Sigmoid colon (tissue), 7 donors: ENCODE results near the gene MRPL40. TPM values are rescaled to one million over a fixed set of nuclear protein-coding genes. Genes with fewer than 3 reads are reported as not detected.

Experiments used
- DNase-seq: peaks from one replicate; pipeline ENCODE4 v3.0.0-alpha.2; 2019
- H3K27ac ChIP-seq, 4 donors: fragments of 200-600 bp; sonication (generic); one replicate each; pipeline ENCODE4 v1.5.1; 2016 to 2019; ENCODE audit warnings: mild to moderate bottlenecking in 1 of 4
- H3K27me3 ChIP-seq, 3 donors: fragments of 200-600 bp; sonication (generic); one replicate each; pipeline ENCODE4 v1.5.1; 2019; ENCODE audit warnings: mild to moderate bottlenecking in 1 of 3
- H3K36me3 ChIP-seq, 4 donors: fragments of 200-600 bp; sonication (generic); one replicate each; pipeline ENCODE4 v1.5.1; 2016 to 2019
- H3K4me1 ChIP-seq, 4 donors: fragments of 200-600 bp; sonication (generic); one replicate each; pipeline ENCODE4 v1.5.1; 2017 to 2019
- H3K4me3 ChIP-seq, 4 donors: fragments of 200-600 bp; sonication (generic); one replicate each; pipeline ENCODE4 v1.5.1; 2017 to 2019; ENCODE audit warnings: mild to moderate bottlenecking in 2 of 4, moderate library complexity in 1 of 4
- H3K9me3 ChIP-seq, 4 donors: fragments of 200-600 bp in 3 of 4; sonication (generic) in 3 of 4; one replicate each; pipeline versions ENCODE4 v1.5.1 to v1.6.1; 2013 to 2019
- EP300 ChIP-seq, 4 donors: sonication (generic); formaldehyde crosslinking; IDR thresholded peaks; one replicate each; pipeline ENCODE4 v1.6.1; 2017; ENCODE audit warnings: antibody characterized with exemption in 4 of 4
- POLR2A ChIP-seq, 2 donors: fragments of 450-650 bp; IDR thresholded peaks; one replicate each; pipeline ENCODE4 v1.6.1; 2016; ENCODE audit warnings: antibody characterized with exemption in 2 of 2, mild to moderate bottlenecking in 2 of 2, moderate library complexity in 2 of 2
- POLR2AphosphoS5 ChIP-seq, 4 donors: sonication (generic); formaldehyde crosslinking; IDR thresholded peaks; one replicate each; pipeline ENCODE4 v1.6.1; 2017; ENCODE audit warnings: antibody characterized with exemption in 4 of 4
- WGBS, 2 donors: extraction: QIAGEN DNeasy Blood & Tissue Kit; methylation state at CpG; one replicate each; pipeline ENCODE4 v1.1.7; 2013; 5-methylcytosine and 5-hydroxymethylcytosine counted together
- intact Hi-C: fragments of 100-400 bp; cut with DNase I; formaldehyde crosslinking; loops from one replicate; pipeline ENCODE4 v1.15.1; 2023
- polyA plus RNA-seq, 3 donors: library from polyadenylated mRNA; stranded (reverse); fragments of 200-250 nt; gene quantifications; one replicate each; pipeline ENCODE4 v1.2.3, GENCODE V29; 2013
- total RNA-seq, 4 donors: library from RNA; depleted of rRNA; stranded (reverse); fragments of >200 nt; gene quantifications; one replicate each; pipeline ENCODE4 v1.1.0, GENCODE V29; 2016
- TF ChIP-seq, protein P1 (sequence below), 4 experiments: fragments of 450-650 bp in 3 of 4; fragments of 200-600 bp in 1 of 4; IDR thresholded peaks; one replicate each; pipeline ENCODE4 v1.5.1; 2016 to 2019; ENCODE audit warnings: antibody characterized with exemption in 4 of 4, mild to moderate bottlenecking in 3 of 4, moderate library complexity in 2 of 4
- donor health status: healthy with polysubstance abuse.
- donor health status: Bipolar disorder and iron deficiency.
- donor health status: healthy.

Gene MRPL40
- total and polyA plus RNA-seq, 7 donors, result 19.5 to 32.4 (median 30.1) TPM

DNA sequence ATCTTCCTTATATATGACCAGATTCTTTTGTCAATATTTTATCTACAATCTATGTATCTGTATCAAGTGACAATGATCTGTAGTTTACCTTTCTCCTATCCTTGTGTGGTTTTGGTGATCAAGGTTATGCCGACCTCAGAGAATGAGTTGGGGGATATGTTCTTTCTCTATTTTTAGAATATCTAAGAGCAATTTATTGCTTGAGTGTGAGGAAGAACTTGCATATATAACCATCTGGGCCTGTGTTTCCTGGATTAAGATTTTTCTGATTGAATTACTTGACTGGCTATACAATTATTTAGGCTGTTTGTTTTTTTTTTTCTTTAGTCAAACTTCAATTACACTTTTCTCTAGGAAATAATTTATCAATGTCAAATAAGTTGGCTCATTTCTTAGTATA is 29.2 kb downstream of the MRPL40 start:
- TF ChIP-seq POLR2A (IDR thresholded peaks at IDR 0.05) (no peak), EP300 (IDR thresholded peaks at IDR 0.05) (no peak), POLR2AphosphoS5 (IDR thresholded peaks at IDR 0.05) (no peak)
- TF ChIP-seq, protein P1, sequence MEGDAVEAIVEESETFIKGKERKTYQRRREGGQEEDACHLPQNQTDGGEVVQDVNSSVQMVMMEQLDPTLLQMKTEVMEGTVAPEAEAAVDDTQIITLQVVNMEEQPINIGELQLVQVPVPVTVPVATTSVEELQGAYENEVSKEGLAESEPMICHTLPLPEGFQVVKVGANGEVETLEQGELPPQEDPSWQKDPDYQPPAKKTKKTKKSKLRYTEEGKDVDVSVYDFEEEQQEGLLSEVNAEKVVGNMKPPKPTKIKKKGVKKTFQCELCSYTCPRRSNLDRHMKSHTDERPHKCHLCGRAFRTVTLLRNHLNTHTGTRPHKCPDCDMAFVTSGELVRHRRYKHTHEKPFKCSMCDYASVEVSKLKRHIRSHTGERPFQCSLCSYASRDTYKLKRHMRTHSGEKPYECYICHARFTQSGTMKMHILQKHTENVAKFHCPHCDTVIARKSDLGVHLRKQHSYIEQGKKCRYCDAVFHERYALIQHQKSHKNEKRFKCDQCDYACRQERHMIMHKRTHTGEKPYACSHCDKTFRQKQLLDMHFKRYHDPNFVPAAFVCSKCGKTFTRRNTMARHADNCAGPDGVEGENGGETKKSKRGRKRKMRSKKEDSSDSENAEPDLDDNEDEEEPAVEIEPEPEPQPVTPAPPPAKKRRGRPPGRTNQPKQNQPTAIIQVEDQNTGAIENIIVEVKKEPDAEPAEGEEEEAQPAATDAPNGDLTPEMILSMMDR (IDR thresholded peaks at IDR 0.05), result no peak
- intact Hi-C loops, result no loop called here
- peaks cover 24 to 92% (median 36%) of the 10 kb centered on the region in 4 donors for H3K36me3 ChIP-seq
- H3K27ac ChIP-seq, result no peak overlapping the region
- H3K4me3 ChIP-seq, result no peak overlapping the region
- no peak for DNase-seq
- no peaks in the 10 kb centered on the region for H3K9me3 ChIP-seq
- 88 to 91% methylated on average over 1 of the region's 1 CpG for WGBS, 2 donors
- no peaks in the 10 kb centered on the region for H3K27me3 ChIP-seq
- no peaks in the 10 kb centered on the region for H3K4me1 ChIP-seq

GRCh38 chr22:19463008-19463407 is 30.7 kb downstream of the MRPL40 start:
- H3K4me3 ChIP-seq, result no peak overlapping the region
- WGBS, 2 donors, result 95 to 96% methylated on average over 1 of the region's 1 CpG
- intact Hi-C loops, result no loop called here
- no peaks in the 10 kb centered on the region for H3K27me3 ChIP-seq
- H3K4me1 ChIP-seq, result no peaks in the 10 kb centered on the region
- no peaks in the 10 kb centered on the region for H3K9me3 ChIP-seq
- TF ChIP-seq, protein P1 (IDR thresholded peaks at IDR 0.05), result no peak
- TF ChIP-seq EP300 (IDR thresholded peaks at IDR 0.05) (no peak), POLR2AphosphoS5 (IDR thresholded peaks at IDR 0.05) (no peak), POLR2A (IDR thresholded peaks at IDR 0.05) (no peak)
- no peak for DNase-seq
- peaks cover 26 to 92% (median 39%) of the 10 kb centered on the region in 4 donors for H3K36me3 ChIP-seq
- H3K27ac ChIP-seq, result no peak overlapping the region

GRCh38 chr22:19463491-19464469 is 31.4 kb downstream of the MRPL40 start:
- Histone ChIP-seq H3K4me1 (no peaks in the 10 kb centered on the region), H3K4me3 (no peak overlapping the region), H3K27me3 (no peaks in the 10 kb centered on the region), H3K27ac (no peak overlapping the region), H3K36me3 (peaks cover 33 to 92% (median 46%) of the 10 kb centered on the region in 4 donors), H3K9me3 (no peaks in the 10 kb centered on the region)
- intact Hi-C loops, result no loop called here
- TF ChIP-seq POLR2AphosphoS5 (IDR thresholded peaks at IDR 0.05) (no peak), POLR2A (IDR thresholded peaks at IDR 0.05) (no peak), EP300 (IDR thresholded peaks at IDR 0.05) (no peak)
- TF ChIP-seq, protein P1 (IDR thresholded peaks at IDR 0.05), result no peak
- no peak for DNase-seq
- 79 to 84% methylated on average over 7 of the region's 7 CpGs for WGBS, 2 donors

GRCh38 chr22:19464546-19464945 is 32.2 kb downstream of the MRPL40 start:
- H3K9me3 ChIP-seq, result no peaks in the 10 kb centered on the region
- H3K4me1 ChIP-seq, result no peaks in the 10 kb centered on the region
- no peak for DNase-seq
- H3K36me3 ChIP-seq, result peaks cover 41 to 92% (median 53%) of the 10 kb centered on the region in 4 donors
- H3K4me3 ChIP-seq, result no peak overlapping the region
- no peak for TF ChIP-seq POLR2AphosphoS5 (IDR thresholded peaks at IDR 0.05)
- 79 to 88% methylated on average over 1 of the region's 1 CpG for WGBS, 2 donors
- intact Hi-C loops, result no loop called here
- H3K27me3 ChIP-seq, result no peaks in the 10 kb centered on the region
- H3K27ac ChIP-seq, result no peak overlapping the region

DNA sequence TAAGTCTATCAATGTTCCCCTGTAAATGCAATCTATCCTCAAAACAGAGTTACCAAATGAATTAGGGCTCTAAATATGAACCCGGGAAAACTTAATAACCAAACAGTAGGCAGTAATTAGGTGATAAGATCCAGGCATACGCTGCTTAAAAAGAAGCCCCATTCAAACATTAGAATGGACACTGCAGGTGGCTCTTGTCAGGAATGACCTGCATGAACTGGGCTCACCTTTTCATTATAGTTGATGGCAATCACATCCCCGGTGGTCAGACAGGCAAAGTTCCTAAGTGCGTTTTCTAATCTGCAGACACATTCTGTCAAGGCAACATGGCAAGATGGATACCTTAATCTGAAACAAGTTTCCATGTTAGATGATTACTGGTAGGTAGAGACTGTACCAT is 32.6 kb downstream of the MRPL40 start:
- Histone ChIP-seq H3K27me3 (no peaks in the 10 kb centered on the region), H3K4me1 (no peaks in the 10 kb centered on the region), H3K4me3 (no peak overlapping the region), H3K9me3 (no peaks in the 10 kb centered on the region), H3K27ac (no peak overlapping the region), H3K36me3 (peaks cover 45 to 92% (median 56%) of the 10 kb centered on the region in 4 donors)
- no peak for DNase-seq
- intact Hi-C loops, result no loop called here
- WGBS, 2 donors, result 89 to 91% methylated on average over 4 of the region's 4 CpGs
- TF ChIP-seq, protein P1 (IDR thresholded peaks at IDR 0.05), result no peak
- TF ChIP-seq EP300 (IDR thresholded peaks at IDR 0.05) (no peak), POLR2A (IDR thresholded peaks at IDR 0.05) (no peak), POLR2AphosphoS5 (IDR thresholded peaks at IDR 0.05) (no peak)
